ENCODE data around the gene SCAMP3.
"Not testable (repeated sequence)": the region's sequence is repeated elsewhere in the genome, so short reads cannot be mapped to it uniquely, and the experiment has no call there.

Gene SCAMP3

GRCh38 chr1:155295183-155295941 lies 33.2 kb upstream of the SCAMP3 start:
- no peak for DNase-seq (ENCODE audit: low read depth)
- TF ChIP-seq CTCF (IDR thresholded peaks at IDR 0.05; ENCODE audit: insufficient read depth, low read depth, low read length, missing control alignments), result no peak
- H3K4me3 ChIP-seq (ENCODE audit: low read length), result no peak overlapping the region

GRCh38 chr1:155294520-155295182 lies 32.5 kb upstream of the SCAMP3 start:
- H3K4me3 ChIP-seq (ENCODE audit: low read length), result no peak overlapping the region

GRCh38 chr1:155293086-155293749 lies 31.1 kb upstream of the SCAMP3 start:
- no peak for DNase-seq (ENCODE audit: low read depth)
- TF ChIP-seq CTCF (IDR thresholded peaks at IDR 0.05; ENCODE audit: insufficient read depth, low read depth, low read length, missing control alignments), result no peak
- H3K4me3 ChIP-seq (ENCODE audit: low read length), result no peak overlapping the region

More at GRCh38 chr1:155294520-155295182, 32.5 kb upstream of the SCAMP3 start:
- TF ChIP-seq CTCF (IDR thresholded peaks at IDR 0.05; ENCODE audit: insufficient read depth, low read depth, low read length, missing control alignments), result no peak
- DNase-seq (ENCODE audit: low read depth), result no peak

- not testable (repeated sequence) for DNase-seq (ENCODE audit: low read depth); H3K4me3 ChIP-seq (ENCODE audit: low read length)
These were observed 28.8 kb upstream of the SCAMP3 start for GRCh38 chr1:155291006-155291405.

- H3K4me3 ChIP-seq (ENCODE audit: low read length), result no peak overlapping the region
- DNase-seq (ENCODE audit: low read depth), result no peak
- no peak for TF ChIP-seq CTCF (IDR thresholded peaks at IDR 0.05; ENCODE audit: insufficient read depth, low read depth, low read length, missing control alignments)
These were observed 25.9 kb upstream of the SCAMP3 start for GRCh38 chr1:155287987-155288543.

- no peak for TF ChIP-seq CTCF (IDR thresholded peaks at IDR 0.05; ENCODE audit: insufficient read depth, low read depth, low read length, missing control alignments)
- no peak overlapping the region for H3K4me3 ChIP-seq (ENCODE audit: low read length)
- no peak for DNase-seq (ENCODE audit: low read depth)
These were observed 24.4 kb upstream of the SCAMP3 start for GRCh38 chr1:155286544-155286943.

GRCh38 chr1:155285631-155286044 lies 23.5 kb upstream of the SCAMP3 start:
- H3K4me3 ChIP-seq (ENCODE audit: low read length), result no peak overlapping the region
- no peak for TF ChIP-seq CTCF (IDR thresholded peaks at IDR 0.05; ENCODE audit: insufficient read depth, low read depth, low read length, missing control alignments)
- no peak for DNase-seq (ENCODE audit: low read depth)

Measured in epithelial cell of esophagus (primary cell).